ENCODE data around the gene COLQ.

DNA sequence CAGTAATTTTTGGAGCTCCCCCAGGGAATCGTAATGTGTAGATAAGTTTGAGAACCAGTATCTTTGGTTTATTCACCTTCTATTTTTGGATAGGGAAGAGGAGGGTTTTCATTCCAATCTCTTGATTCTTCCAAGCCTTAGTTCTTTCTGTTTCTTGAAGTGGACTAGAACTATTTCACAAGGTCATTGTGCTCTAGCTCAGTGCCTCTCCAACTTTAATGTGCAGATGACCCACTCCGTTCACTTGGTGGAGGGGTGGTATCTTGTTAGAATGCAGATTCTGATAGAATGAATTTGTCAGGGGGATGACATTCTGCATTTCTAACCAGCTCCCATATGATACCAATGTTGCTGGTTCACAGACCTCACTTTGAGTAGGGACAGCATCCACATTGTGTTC, 35.5 kb downstream of the COLQ start:
- TF ChIP-seq, protein P1, sequence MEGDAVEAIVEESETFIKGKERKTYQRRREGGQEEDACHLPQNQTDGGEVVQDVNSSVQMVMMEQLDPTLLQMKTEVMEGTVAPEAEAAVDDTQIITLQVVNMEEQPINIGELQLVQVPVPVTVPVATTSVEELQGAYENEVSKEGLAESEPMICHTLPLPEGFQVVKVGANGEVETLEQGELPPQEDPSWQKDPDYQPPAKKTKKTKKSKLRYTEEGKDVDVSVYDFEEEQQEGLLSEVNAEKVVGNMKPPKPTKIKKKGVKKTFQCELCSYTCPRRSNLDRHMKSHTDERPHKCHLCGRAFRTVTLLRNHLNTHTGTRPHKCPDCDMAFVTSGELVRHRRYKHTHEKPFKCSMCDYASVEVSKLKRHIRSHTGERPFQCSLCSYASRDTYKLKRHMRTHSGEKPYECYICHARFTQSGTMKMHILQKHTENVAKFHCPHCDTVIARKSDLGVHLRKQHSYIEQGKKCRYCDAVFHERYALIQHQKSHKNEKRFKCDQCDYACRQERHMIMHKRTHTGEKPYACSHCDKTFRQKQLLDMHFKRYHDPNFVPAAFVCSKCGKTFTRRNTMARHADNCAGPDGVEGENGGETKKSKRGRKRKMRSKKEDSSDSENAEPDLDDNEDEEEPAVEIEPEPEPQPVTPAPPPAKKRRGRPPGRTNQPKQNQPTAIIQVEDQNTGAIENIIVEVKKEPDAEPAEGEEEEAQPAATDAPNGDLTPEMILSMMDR (IDR thresholded peaks at IDR 0.05) = no peak
- no peak for TF ChIP-seq POLR2A (IDR thresholded peaks at IDR 0.05)

Measured in body of pancreas (tissue), 4 donors.